ENCODE measurements around the gene DARS1.

The DARS1 gene

DNA sequence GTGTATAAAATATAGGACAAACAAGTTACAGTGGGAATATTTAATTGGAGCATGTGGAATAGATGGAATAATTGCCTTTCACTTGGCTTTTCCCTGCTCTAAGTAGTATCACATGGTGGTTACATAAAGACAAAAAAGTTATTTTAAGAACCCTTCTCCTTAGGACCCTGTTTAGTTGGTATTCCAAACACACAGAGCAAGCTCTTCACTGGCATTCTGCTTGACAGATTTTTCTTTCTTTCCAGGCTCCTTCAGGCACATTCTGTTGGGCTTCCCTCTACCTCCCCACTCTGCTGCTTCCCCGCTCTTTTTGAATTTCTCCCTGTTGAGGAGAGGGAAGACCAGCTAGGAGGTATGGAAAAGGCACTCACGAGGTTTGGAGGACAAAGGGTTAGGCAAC lies 29.0 kb upstream of the DARS1 start:
- no peak for DNase-seq

DNA sequence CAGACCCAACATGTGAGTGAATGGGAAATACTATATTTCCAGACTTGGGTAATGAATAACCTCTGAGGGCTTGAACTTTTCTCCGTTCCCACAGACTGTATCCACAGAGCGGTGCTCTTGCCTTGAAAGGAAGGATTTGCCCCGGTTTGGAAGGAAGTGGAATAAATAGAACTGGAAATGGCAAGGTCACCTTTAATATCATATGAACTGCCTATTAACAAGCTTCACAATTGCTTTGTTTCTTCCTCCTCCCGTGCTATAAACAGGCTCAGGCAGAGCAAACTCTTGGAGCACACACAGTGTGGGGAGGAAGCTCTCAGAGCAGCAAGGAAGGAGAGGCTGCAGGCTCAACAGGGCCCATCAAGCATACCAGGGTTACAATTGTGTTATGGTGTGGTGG lies 28.5 kb upstream of the DARS1 start:
- DNase-seq, result peak; percentile 60

DNA sequence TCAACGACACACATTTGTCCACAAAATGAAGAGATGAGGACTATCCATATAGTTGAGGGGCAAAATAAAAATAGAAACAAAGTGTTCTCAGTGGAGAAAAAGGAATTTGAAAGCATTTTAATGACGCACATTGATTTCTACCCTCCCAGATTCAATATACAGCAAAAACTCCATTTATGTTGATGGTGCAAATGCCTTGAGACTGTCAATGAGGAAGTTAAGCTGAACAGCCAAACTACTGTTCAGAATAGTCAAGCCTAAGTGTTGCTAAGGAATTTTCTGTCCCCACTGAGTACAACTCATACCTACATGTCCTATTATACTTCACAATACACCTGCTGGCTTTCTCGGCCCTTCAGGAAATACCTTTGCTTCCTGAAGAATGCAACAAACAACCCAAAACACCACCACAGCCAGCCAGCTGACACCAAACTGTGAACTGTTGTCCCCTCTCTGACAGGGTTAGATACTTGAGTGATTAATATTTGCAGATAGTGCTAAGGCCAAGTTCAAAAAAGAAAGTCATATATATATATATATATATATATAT lies 27.8 kb upstream of the DARS1 start:
- peak; percentile 42 for DNase-seq

DNA sequence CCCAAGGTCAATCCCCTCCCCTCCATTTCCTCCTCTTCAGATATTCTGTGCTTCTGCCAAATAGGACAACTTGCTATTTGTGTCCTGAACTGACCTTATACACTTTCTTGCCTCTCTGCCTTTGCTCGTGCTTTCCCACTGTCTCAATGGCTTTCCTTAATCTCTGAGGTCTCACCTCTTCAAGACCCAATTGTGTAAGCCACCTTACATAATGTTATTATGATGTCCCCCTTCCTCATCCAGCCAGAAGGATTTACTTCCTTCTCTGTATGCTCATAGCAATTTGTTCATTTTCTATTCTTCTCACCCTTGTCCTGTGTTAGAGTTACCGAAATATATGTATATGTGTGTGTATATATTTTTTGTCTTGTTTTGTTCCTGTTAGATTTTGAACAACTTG lies 26.9 kb upstream of the DARS1 start:
- DNase-seq, result peak; percentile 67

DNA sequence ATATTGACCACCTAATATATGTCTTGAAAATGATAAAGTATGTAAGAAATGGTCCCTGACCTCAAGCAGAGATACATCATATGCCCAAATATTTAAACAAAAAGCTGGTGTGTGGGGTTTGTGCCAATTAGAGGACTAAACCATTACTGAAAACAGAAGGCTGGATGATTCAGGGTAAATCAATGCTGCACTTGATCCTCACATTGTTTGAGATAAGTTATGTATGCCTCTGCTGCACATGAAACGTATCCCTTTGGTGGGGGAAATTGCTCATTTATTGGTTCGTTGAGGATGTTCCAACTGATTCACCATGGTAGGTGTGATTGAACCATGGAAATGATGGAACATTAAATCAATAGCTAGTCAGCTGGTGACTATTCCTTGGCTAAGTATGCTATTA lies 24.7 kb upstream of the DARS1 start:
- no peak for DNase-seq

DNA sequence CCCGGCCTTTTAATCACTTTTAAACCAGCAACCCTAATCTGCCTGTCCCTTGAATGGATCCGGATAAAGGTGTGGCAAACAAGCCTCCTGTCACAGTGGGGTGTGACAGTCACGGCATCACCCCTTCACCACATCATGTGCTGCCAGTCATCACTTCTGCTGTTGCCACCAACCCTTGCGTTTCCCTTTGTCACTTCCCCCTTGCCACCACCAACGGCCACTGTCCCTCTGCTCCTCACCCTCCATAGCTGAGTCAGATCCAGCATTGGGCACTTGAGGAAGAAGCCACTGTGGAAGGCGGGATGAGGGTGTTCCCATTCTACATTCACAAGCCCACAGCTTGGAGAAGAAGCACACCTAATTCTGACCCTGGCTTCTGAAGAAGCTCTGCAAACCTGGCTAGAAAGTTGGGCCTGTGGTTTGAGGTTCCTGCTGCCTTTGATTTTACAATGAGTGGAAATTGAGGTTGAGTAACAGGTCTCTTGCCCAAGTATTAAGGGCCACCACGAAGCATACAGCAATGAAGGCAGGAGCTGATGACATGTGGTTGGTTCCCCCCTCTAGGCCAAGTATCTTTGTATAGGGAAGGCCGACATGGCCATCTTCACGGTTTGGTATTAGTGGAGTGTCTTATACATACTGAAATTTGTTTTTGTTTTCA lies 22.9 kb upstream of the DARS1 start:
- DNase-seq, result peak; percentile 98

DNA sequence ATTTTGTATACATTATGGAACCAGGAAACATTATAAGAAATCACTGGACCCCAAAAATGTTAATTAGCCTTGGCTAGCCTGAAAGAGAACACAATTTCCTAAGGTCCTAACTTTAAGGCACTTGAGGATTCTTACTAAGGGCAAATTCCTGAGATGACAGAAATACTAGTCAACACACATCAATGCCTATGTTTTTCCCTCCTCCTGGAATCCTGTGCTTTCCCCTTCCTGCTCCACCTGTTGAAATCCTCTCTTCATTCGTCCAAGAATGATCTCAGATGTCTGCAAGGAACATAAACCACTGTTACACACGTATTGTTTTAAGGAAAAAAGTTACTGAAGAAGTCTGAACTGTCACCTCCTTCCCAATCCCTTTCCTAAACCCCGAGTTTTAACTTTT lies 21.2 kb upstream of the DARS1 start:
- DNase-seq, result no peak

DNA sequence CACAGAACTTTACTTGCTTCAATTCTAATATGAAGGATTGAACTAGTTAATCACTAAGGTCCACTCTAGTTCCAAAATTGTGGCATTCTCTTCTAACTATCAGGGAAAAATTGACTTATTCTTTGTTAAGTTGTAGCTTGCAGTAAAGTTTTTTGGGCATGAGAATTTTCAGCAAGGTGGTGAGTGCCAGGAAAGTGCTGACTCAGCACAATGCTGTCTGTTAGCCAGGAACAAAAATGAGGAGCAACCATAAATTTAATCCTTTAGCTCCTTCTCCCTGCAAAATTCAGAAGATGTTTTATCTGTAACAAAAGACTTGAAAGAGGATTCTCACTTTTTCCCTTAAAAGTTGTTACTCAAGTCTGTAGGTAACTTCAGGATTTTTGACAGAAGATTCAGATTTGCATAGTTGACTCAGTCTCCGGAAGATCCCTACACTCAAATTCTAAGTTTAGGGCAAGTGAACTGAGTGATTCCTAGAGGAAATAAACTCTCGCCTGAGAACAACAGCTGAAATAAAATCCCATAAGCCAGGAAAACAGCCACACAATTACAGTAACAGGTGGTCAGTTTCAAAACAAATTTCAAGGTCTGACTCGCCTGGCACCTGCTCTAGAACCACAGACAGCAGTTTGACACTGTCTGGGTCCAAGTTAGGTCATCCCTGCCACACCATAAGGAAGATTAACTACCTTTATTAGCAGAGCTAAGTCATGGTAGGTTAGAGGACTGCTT lies 20.2 kb upstream of the DARS1 start:
- peak; percentile 31 for DNase-seq

DNA sequence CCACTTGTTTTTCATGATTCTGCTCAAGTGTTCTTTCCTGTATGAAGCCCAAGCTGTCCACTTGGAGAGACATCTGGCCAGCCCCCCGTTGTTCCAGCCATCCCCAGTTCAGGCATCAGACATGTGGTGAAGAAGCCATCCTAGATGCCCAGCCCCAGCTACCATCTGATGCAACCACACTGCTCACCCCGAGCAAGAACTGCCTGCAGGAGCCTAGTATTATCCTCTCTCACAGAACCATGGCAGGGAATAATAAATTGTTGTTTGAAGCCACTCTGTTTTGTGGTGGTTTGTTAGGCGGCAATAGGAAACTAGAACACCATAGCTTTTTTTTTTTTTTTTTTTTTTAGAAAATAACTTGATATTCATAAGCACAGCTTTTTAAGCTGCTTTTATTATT lies 19.5 kb upstream of the DARS1 start:
- DNase-seq, result no peak

DNA sequence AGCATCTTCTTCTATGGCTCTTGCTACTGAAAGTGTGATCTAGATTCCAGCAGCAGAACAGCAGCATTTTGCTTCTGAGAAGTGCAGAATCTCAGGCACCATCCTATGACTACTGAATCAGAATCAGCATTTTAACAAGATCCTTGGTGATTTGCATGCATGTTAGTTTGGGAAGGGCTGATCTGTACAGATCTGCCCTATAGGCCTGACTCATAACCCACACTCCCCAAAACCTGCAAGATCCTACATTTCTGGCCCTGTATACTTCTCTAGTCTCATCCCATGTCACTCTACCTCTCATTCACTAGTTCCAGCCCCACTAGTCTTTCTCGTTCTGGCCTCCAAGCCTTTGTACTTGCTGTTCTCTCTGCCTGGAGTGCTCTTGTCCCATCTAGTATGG lies 15.7 kb upstream of the DARS1 start:
- no peak for DNase-seq

DNA sequence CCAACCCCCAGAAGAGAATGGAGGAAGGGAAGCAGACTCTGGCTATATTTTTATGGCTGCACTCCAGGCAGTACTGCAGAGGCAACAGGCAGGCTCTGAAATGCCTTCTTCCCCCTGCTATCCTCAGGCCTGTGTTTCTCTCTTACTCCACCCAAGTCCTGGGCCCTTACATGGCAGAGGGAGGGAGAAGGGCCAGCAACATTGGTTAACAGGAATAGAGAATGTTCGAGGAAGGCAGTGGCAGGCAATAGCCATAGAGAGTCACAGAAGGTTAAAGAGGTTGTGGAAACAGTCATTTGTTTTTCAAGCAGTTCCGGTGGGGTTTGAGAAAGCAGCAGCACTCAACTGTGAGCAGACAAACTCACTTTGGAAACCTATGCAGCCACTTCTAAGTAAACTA lies 15.1 kb upstream of the DARS1 start:
- DNase-seq, result no peak

DNA sequence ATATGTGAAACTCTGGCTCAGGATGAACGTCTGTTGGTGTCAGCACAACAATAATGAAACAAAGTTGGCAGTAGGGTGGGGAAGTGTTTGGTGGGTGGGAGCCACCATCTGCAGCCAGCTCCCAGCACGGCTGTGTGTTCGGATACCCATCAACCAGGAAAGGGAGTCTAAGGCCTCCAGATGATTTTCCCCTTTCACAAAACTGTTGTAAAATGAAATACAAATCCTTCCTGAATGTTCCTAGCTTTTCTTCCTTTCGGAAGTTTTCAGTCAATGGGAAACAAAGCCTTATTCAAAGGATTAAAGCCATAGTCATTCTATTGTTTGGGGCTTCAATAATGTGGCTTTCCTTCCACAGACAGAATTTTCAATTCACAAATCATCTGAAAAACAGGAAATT lies 14.5 kb upstream of the DARS1 start:
- DNase-seq, result no peak

DNA sequence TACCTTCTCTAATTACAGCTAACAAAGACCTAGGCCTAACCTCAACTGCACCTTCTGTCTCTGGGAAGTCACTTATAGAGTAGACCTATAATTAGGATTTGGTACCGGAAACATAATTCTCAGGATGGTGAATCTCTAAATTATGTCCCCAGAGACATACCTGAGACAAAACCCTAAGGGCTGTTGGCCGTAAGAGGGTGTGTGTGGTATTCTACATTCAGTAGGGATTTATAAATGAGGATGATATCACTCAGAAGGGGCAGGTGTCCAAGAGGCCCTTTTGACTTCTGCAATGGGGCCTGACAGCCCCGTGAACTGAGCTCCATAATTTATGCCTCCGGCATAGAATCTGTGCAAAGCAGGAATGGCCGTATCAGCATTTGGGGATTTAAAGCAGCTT lies 13.5 kb upstream of the DARS1 start:
- no peak for DNase-seq

DNA sequence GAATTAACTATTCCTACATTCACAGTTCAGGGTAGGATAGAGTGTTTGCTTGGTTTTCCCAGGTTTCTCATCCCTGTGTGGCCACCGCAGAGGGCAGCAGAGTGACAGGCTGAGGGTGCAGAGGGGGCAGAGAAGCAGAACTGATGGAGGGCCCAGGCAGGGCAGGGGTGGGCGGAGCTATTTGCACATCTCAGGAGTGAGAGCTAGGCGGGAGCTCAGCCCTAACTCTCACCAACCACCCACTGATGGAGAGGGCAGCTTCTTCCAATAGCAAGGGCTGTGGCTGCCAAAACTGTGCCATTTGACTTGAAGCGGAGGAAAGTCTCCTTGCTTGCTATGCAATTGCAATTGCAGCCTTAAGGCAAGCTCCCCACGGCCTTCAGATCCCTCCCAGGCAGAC lies 12.0 kb upstream of the DARS1 start:
- peak; percentile 66 for DNase-seq

DNA sequence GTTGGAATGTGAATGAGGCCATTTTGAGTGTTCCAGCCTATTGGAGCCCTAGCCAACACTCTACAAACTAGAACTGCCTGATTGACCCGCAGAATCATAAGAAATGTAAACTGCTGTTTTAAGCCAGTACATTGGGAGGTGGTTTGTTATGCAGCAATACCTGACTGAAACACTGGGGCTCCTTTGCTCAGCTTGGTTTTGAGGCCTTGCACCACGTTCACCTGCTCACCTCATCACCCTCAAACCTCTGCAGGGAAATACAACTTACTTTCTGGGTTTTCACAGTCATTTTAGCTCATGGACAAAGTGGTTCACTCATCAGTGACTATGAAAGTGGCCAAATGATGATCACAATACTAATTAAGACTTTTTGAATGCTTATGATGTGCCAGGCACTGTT lies 10.9 kb upstream of the DARS1 start:
- DNase-seq, result no peak

DNA sequence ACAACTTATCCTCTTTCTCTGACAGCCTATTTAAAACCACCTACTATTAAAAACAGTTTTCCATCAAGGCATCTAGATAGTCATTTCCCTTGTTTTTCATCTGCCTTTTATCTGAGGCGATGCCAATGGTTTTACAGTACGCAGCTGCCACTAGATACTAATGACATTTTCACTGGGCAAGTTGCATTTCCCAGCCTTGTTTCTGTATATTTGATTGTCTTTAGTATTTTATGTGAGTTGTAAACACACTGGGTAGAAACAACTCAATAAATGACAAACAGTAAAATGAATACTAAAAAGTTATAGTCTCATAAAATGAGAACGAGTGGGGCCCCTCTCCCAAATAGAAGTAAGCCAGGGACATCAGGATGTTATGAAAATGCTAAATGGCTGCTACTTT lies 8.9 kb upstream of the DARS1 start:
- no peak for DNase-seq

DNA sequence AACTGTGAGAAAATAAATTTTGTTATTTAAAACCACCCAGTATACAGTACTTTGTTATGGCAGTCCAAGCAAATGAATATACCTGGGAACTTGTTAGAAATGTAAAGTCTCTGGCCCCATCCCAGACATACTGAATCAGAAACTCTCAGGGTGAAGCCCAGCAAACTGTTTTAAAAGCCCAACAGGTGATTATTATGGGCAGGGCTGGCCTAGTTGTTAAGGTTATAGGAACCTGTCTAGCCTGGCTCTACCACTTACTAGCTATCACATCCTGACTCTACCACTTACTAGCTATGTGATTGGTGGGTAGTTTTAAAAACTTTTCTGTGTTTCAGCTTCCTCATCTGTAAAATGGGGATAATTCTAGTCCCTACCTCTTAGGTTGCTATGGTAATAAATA lies 8.0 kb upstream of the DARS1 start:
- no peak for DNase-seq

DNA sequence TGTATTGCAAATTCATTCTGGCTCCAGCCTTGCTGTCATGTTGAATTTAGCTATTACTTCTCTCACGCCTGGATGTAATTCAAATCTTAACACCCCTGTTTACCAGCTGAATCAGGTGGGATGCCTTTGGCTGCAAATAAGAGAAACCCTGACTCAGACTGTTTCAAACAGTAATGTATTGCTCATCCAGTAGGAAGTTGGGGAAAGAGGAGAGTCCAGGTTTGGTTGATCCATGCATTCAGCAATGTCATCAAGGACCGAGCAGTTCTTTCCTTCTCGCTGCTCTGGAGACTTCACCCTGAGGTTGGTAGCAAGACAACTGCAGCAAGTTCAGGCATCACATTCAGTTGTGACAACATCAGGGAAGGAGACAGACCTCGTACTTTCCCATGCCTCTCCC lies 6.4 kb upstream of the DARS1 start:
- no peak for DNase-seq

DNA sequence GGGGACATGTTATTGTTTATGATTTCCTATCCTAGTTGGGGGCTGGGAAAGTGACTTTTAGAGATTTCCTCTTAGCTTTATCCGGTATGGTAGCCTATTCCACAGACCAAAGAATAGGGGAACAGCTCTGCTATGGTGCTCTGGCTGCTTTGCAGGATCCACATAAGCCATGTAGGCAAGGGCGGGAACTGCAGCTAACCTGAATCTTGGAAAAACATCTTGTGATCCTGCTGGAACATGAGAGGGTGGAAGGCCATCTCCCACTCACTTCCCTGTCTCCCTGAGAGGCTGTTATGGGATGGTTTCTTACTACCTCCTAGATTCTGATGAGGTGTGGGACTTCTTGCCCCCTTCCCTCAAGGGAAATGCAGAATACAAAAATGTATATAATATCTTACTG lies 2.0 kb upstream of the DARS1 start:
- no peak for DNase-seq

DNA sequence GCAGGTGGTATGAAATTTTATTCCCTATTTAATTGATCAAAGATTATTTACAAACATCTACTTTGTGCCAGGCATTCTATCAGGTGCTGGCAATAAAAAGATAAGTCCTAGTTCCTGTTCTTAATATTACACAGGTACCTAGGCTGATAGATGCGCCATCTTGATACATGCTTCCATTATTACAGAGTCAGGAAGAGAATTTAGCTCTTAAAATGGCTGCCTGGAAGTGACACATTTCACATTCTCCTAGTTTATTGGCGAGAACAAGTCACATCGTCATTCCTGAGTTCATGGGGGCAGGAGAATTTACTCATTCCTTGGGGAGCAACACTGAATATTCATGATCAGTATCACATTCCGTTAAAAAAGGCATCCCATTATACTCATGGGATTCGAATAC lies 1.1 kb upstream of the DARS1 start:
- no peak for DNase-seq

DNA sequence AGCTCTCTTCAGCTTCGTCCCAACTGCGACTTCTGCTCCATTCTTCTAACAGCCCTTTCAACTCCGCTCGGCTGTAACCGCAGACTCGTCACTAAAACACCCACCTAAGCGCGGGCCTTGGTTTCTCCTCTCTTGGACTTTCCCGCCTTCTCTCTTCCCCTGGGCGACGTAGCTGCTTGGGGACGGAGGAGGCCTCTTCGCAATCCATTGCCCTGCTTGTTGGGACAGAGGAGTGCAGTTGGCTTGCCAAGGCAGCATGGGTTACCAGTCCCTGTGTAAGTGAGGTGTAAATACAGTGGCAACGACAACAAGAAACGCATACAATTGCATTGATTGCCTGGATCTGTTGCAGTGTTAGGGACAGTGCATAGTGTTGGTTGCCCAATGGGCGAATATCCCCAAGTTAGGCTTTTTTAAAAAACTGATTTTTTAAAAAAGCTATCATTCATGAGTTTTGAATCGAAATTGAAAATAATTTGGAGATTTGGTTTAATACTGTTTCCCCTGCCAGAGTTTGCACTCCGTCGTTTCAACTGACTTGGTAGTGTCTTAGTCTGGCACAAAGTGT lies 484 bp upstream of the DARS1 start:
- peak; percentile 88 for DNase-seq

DNA sequence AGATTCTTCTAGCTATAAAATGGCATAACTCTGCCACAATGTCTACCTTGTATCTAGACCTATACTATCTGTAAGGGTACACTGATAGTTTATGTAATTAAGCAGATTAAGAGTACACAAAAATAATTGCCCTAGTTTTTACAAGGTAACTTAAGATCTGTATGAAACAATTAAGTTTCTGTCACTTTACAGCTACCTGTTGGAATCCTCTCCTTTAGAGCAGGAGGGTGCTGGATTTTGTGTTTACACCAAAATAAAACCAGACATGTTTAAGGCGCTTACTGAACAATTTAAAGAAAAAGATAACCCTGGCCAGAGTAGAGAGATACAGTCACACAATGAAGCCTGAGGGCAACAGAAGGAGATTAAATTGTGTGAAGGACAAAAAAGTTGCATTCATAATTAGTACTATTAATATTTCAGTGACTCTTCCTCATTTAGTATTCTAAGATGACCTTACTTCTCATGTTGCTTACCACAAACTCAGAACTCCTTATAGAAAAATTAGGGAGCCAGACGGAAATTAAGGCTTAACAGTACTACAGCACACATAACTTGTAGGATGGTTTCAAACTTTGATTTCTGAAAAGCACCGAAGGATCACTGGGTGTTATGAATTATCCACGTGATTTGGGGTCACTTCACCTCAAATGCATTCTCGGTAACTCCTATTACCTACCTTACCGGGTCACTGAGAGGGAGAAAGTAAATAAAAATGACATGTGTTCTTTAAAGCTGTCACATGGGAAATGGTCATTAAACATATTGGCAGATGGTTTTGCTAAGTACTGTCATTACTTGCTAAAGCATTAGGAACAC lies 1.0 kb downstream of the DARS1 start:
- DNase-seq, result no peak

DNA sequence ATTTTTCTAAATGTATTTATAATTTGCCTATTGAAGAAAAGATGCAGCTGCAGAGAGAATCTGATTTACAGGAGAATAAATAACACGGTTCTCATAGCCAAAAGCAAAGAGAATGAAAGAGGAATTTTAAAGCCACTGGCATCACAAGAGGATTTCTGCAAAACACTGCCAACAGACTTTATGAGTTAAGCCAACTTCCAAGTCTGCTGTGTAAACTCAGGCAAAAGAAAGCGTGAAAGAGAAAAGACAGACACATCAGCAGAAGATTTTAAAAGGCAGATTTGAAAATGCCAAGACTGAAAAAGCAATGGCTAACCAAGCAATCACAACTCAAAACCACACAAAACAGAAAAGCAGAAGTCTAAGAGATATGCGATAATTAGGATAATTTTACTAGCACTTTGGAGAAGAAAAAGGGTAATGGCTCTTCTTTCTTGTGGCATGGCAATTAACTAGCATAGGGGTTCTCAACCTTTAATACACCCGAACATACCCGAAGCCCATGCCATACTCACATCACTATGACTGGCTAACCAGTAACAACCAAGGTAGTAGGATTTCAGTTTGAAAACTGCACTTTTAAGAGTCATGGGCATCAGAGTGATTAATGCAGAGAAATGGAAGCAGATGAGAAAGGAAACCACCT lies 4.9 kb downstream of the DARS1 start:
- DNase-seq, result no peak
